AG04450 (cell line): ENCODE results near the gene NFASC. TPM values are rescaled to one million over a fixed set of nuclear protein-coding genes. Genes with fewer than 3 reads are reported as not detected.

Experiments
- CTCF ChIA-PET: fragments of 300-600, 350-600 bp; formaldehyde crosslinking; extraction: SDS; loops from one replicate; lab custom pipeline; 2022; ENCODE audit warnings: antibody characterized with exemption, inconsistent platforms; lab: Charles Lee
- POLR2A ChIA-PET: fragments of 350-600 bp; formaldehyde crosslinking; extraction: SDS; loops from one replicate; lab custom pipeline; 2021; ENCODE audit warnings: antibody characterized with exemption, inconsistent platforms; lab: Yijun Ruan, JAX
- DNase-seq: peaks from one replicate; pipeline ENCODE4 v3.0.0-alpha.2; 2011; ENCODE audit warnings: low read depth, low spot score
- H3K27ac ChIP-seq: one replicate; pipeline ENCODE4 v1.5.1; 2012; ENCODE audit warnings: low read depth, low read length, control low read depth
- H3K27me3 ChIP-seq: one replicate; pipeline ENCODE4 v1.6.0; 2012; ENCODE audit warnings: low read length; ENCODE audit not compliant: control insufficient read depth, insufficient read depth
- H3K4me3 ChIP-seq: 2 replicates; pipeline ENCODE4 v1.5.1; 2011; ENCODE audit warnings: mild to moderate bottlenecking, low read depth, low read length, control low read depth
- H3K9me3 ChIP-seq: 2 replicates; pipeline ENCODE4 v1.5.1; 2012; ENCODE audit warnings: low read length; ENCODE audit not compliant: control insufficient read depth, insufficient read depth
- polyA plus RNA-seq: library from polyadenylated mRNA; depleted of rRNA; stranded (reverse); fragments of >200 nt; gene quantifications from 2 replicates; pipeline ENCODE4 v1.2.3, GENCODE V29; 2011
- TF ChIP-seq, protein P1 (sequence below): IDR thresholded peaks from 2 replicates; pipeline ENCODE4 v1.5.1; 2011; ENCODE audit warnings: low read depth, low read length, control low read depth, inconsistent platforms

Gene NFASC
- polyA plus RNA-seq, 1 experiment = 1.8 TPM

DNA sequence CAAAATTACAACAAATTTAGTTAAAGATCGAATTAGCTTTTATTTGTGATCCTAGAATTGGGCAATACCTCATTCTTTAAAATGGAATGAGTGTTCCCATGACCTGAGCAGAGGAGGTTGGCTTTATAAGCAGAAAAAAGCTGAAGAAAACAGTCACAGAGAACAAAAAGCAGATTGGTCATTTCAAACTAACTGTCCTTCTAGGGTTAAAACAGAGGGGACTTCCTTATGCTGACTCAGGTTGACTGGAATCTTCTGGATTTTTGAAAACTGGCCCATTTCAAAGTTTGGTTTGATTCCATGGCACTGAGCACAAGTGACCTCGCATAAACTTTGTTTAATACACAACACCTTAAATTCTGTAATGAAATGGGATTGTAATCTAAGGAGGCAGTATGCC lies 17.6 kb downstream of the NFASC start:
- ChIA-PET POLR2A (no interaction called here), CTCF (no interaction called here)
- TF ChIP-seq, protein P1, sequence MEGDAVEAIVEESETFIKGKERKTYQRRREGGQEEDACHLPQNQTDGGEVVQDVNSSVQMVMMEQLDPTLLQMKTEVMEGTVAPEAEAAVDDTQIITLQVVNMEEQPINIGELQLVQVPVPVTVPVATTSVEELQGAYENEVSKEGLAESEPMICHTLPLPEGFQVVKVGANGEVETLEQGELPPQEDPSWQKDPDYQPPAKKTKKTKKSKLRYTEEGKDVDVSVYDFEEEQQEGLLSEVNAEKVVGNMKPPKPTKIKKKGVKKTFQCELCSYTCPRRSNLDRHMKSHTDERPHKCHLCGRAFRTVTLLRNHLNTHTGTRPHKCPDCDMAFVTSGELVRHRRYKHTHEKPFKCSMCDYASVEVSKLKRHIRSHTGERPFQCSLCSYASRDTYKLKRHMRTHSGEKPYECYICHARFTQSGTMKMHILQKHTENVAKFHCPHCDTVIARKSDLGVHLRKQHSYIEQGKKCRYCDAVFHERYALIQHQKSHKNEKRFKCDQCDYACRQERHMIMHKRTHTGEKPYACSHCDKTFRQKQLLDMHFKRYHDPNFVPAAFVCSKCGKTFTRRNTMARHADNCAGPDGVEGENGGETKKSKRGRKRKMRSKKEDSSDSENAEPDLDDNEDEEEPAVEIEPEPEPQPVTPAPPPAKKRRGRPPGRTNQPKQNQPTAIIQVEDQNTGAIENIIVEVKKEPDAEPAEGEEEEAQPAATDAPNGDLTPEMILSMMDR = no peak
- DNase-seq = no peak
- H3K4me3 ChIP-seq = no peak overlapping the region
- peaks cover 8% of the 10 kb centered on the region for H3K27me3 ChIP-seq
- no peak overlapping the region for H3K27ac ChIP-seq
- H3K9me3 ChIP-seq = no peaks in the 10 kb centered on the region

DNA sequence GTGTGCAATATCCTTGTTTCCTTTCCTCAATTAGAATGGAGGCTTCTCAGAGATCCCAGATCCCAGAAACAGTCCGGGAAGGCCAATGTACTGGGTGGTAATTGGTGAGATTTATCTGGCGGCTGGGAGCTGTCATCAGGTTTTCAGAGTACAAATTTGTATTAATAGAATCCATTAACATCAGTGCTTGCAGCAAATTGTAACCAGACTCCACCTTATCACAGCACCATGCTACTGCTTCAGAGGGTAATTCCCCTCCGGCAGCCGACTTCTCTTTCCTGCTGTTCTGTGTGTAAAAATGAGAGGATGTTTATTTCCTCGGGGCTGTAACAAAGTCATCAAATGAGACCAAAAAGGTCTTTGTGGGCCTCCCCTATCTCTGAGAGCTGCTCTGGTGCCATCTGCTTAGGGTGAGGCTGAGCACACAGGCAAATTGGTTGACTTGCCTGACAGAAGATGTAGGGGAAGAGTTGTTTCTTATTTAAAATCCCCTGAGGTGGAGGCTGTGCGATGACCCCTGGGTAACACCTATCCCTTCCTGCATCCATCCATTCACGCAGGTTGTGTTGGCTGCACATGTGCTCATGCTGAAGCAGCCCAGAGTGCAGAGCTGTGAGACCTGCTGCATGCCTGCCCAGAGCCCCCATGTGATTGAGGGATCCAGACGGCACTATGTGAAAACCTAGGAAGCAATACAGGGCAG lies 19.2 kb downstream of the NFASC start:
- TF ChIP-seq, protein P1 = no peak
- ChIA-PET POLR2A (no interaction called here), CTCF (no interaction called here)
- H3K27me3 ChIP-seq = peaks cover 8% of the 10 kb centered on the region
- no peak overlapping the region for H3K4me3 ChIP-seq
- H3K9me3 ChIP-seq = no peaks in the 10 kb centered on the region
- no peak for DNase-seq
- no peak overlapping the region for H3K27ac ChIP-seq

DNA sequence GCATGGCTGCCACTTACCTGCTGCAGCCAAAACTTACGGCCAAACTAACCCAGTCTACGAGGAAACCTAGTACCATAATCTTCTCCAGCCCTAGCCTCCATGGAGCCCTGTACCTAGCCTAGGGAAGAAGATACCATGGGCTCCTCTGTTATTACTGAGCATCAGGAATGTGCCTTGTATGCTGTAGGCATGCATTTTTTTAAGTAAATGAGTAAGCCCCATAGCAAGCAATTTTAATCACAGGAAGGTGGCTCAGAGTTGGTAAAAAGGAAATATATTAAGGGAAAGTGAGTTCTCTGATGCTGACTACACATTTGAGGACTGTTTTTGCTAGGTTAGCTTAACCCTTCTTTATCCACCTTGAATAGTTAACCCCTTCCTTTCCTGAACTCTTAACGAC lies 21.2 kb downstream of the NFASC start:
- no peak overlapping the region for H3K27ac ChIP-seq
- peaks cover 9% of the 10 kb centered on the region for H3K27me3 ChIP-seq
- ChIA-PET CTCF (no interaction called here), POLR2A (no interaction called here)
- TF ChIP-seq, protein P1 = no peak
- H3K9me3 ChIP-seq = no peaks in the 10 kb centered on the region
- no peak for DNase-seq
- no peak overlapping the region for H3K4me3 ChIP-seq

DNA sequence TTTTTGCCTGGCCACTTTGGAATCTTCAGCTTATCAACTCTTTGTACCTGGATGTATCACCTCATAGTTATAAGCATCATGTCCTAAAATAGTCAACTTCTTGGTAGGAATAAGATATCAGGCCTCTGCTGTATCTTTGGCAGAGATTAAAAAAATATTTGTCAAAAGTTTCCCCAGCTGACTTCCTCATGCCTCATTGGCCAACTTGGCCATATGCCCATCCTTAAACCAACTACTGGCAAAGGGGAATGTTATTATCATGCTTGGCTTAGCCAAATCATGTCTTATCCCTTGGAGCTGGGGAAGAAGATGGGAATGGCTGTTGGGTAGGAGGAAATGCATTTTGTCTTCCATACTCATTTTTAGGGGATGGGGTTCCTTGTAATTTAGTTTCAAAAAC lies 23.4 kb downstream of the NFASC start:
- TF ChIP-seq, protein P1 = no peak
- H3K4me3 ChIP-seq = no peak overlapping the region
- ChIA-PET CTCF (no interaction called here), POLR2A (no interaction called here)
- H3K9me3 ChIP-seq = no peaks in the 10 kb centered on the region
- no peak for DNase-seq
- H3K27me3 ChIP-seq = peaks cover 13% of the 10 kb centered on the region
- no peak overlapping the region for H3K27ac ChIP-seq

DNA sequence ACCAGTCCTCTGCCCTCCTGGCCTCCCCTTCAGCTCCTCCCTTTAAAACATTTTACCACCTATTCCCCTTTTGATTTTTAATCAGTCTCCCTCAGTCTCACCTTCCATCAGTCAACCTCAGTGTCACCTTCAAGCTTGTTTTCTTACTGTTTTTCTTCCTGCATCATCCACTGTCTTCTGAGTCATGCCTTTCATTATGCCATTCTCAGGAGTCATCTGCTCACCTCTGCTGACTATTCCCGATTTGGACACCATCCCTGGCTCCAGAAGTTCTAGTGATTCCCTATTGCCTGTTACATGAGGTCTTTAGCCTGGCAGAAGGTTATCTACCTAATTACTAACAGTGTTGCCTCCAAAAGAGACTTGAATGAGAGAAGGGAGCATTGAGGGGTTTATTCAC lies 23.9 kb downstream of the NFASC start:
- CTCF ChIA-PET = no interaction called here
- TF ChIP-seq, protein P1 = no peak
- POLR2A ChIA-PET = no interaction called here

More for the DNA sequence above, 23.9 kb downstream of the NFASC start:
- H3K4me3 ChIP-seq = no peak overlapping the region
- no peak for DNase-seq
- H3K9me3 ChIP-seq = no peaks in the 10 kb centered on the region
- peaks cover 13% of the 10 kb centered on the region for H3K27me3 ChIP-seq
- no peak overlapping the region for H3K27ac ChIP-seq
